DOHH2 (cell line): ENCODE data around the gene ANKMY1.

ENCODE experiments used
- H3F3A ChIP-seq: fragments of 200-600 bp; sonication (generic), shearing (Covaris generic); 2 replicates; pipeline ENCODE4 v1.6.0; 2016; ENCODE audit warnings: antibody characterized with exemption, mild to moderate bottlenecking; ENCODE audit not compliant: control insufficient read depth, insufficient read depth
- H3K27ac ChIP-seq: fragments of 200-600 bp; sonication (generic); 2 replicates; pipeline ENCODE4 v1.5.1; 2014; ENCODE audit warnings: low read depth, mild to moderate bottlenecking, low read length, moderate library complexity
- H3K27me3 ChIP-seq: fragments of 200-600 bp; sonication (generic); 2 replicates; pipeline ENCODE4 v1.6.1; 2014; ENCODE audit warnings: mild to moderate bottlenecking, low read length, mixed read lengths; ENCODE audit not compliant: control insufficient read depth
- H3K36me3 ChIP-seq: fragments of 200-600 bp; sonication (generic); 2 replicates; pipeline ENCODE4 v1.6.1; 2014; ENCODE audit warnings: mild to moderate bottlenecking, low read length, moderate library complexity, mixed read lengths; ENCODE audit not compliant: control insufficient read depth
- H3K4me1 ChIP-seq: fragments of 200-600 bp; sonication (generic); 2 replicates; pipeline ENCODE4 v1.6.1; 2014; ENCODE audit warnings: mild to moderate bottlenecking, low read length, mixed read lengths; ENCODE audit not compliant: control insufficient read depth
- H3K4me2 ChIP-seq: fragments of 200-600 bp; sonication (generic); 2 replicates; pipeline ENCODE4 v1.6.0; 2014; ENCODE audit warnings: mild to moderate bottlenecking, low read length, moderate library complexity
- H3K4me3 ChIP-seq: fragments of 200-600 bp; sonication (generic); 2 replicates; pipeline ENCODE4 v1.5.1; 2014; ENCODE audit warnings: mild to moderate bottlenecking, low read length, mixed read lengths
- H3K79me2 ChIP-seq: fragments of 200-600 bp; sonication (generic); 2 replicates; pipeline ENCODE4 v1.6.1; 2014; ENCODE audit warnings: mild to moderate bottlenecking, low read length, mixed read lengths; ENCODE audit not compliant: control insufficient read depth
- H3K9me2 ChIP-seq: fragments of 200-600 bp; sonication (generic); replicated peaks from 2 replicates; pipeline ENCODE4 v1.6.1; 2014; ENCODE audit warnings: mild to moderate bottlenecking, low read length, mixed read lengths; ENCODE audit not compliant: control insufficient read depth
- H3K9me3 ChIP-seq: fragments of 200-600 bp; sonication (generic); 2 replicates; pipeline ENCODE4 v1.6.1; 2014; ENCODE audit warnings: antibody characterized with exemption, low read length, mixed read lengths; ENCODE audit not compliant: control insufficient read depth, insufficient read depth
- H4K20me1 ChIP-seq: fragments of 200-600 bp; sonication (generic); 2 replicates; pipeline ENCODE4 v1.6.0; 2014; ENCODE audit warnings: low read depth, mild to moderate bottlenecking, antibody characterized with exemption, low read length, moderate library complexity; ENCODE audit not compliant: control insufficient read depth, insufficient read depth
- EZH2phosphoT487 ChIP-seq: fragments of 200-600 bp; sonication (generic); IDR thresholded peaks from 2 replicates; pipeline ENCODE4 v1.6.1; 2017; ENCODE audit warnings: borderline replicate concordance, mild to moderate bottlenecking, antibody characterized with exemption, low read length, moderate library complexity, mixed read lengths
- TF ChIP-seq, protein P1 (sequence below): fragments of 200-600 bp; sonication (generic); IDR thresholded peaks from one replicate; pipeline ENCODE4 v1.5.1; 2014; ENCODE audit warnings: antibody characterized with exemption, mild to moderate bottlenecking, low read depth, low read length; ENCODE audit not compliant: poor library complexity, severe bottlenecking

The ANKMY1 gene

DNA sequence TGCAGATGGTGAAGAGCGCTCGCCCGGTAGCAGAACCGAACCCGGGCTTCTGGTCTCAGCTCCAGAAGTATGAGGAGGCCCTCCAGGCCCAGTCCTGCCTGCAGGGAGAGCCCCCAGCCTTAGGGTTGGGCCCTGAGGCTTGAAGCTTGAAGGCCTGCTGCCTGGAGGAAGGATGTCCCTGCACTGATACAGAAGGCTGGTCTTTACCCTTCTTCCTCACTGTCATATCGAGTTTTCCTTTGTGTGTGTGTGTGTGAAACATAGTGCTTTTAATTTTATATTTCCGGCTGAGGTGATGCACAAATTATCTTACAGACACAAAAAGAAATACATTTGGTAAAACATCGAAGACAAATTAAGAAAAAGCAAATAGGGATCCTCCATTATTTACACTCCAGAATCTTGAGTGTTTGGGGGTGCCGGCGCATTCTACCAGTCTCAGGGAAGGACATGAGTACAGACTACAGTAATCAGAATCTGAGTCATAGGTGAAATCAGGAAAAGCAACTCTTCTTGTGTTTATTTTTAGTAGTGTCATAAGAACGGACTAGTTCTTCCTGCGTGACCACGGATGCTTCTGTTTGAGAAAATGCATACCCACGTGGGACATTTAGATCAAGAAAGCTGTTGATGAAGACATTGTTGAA is 3.7 kb upstream of the ANKMY1 start:
- H3K79me2 ChIP-seq: peaks cover 90% of the 10 kb centered on the region
- peak overlapping the region; percentile 88 for H3K27ac ChIP-seq
- H3K4me1 ChIP-seq: peaks cover 66% of the 10 kb centered on the region
- H3K27me3 ChIP-seq: no peaks in the 10 kb centered on the region
- peaks cover 20% of the 10 kb centered on the region for H3F3A ChIP-seq
- no peaks in the 10 kb centered on the region for H3K9me3 ChIP-seq
- no peaks in the 10 kb centered on the region for H4K20me1 ChIP-seq
- no peaks in the 10 kb centered on the region for H3K9me2 ChIP-seq
- H3K36me3 ChIP-seq: peaks cover 73% of the 10 kb centered on the region
- TF ChIP-seq EZH2phosphoT487: no peak
- TF ChIP-seq, protein P1, sequence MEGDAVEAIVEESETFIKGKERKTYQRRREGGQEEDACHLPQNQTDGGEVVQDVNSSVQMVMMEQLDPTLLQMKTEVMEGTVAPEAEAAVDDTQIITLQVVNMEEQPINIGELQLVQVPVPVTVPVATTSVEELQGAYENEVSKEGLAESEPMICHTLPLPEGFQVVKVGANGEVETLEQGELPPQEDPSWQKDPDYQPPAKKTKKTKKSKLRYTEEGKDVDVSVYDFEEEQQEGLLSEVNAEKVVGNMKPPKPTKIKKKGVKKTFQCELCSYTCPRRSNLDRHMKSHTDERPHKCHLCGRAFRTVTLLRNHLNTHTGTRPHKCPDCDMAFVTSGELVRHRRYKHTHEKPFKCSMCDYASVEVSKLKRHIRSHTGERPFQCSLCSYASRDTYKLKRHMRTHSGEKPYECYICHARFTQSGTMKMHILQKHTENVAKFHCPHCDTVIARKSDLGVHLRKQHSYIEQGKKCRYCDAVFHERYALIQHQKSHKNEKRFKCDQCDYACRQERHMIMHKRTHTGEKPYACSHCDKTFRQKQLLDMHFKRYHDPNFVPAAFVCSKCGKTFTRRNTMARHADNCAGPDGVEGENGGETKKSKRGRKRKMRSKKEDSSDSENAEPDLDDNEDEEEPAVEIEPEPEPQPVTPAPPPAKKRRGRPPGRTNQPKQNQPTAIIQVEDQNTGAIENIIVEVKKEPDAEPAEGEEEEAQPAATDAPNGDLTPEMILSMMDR: peak; percentile 4
- H3K4me3 ChIP-seq: peak overlapping the region; percentile 93
- H3K4me2 ChIP-seq: peak overlapping the region; percentile 71

DNA sequence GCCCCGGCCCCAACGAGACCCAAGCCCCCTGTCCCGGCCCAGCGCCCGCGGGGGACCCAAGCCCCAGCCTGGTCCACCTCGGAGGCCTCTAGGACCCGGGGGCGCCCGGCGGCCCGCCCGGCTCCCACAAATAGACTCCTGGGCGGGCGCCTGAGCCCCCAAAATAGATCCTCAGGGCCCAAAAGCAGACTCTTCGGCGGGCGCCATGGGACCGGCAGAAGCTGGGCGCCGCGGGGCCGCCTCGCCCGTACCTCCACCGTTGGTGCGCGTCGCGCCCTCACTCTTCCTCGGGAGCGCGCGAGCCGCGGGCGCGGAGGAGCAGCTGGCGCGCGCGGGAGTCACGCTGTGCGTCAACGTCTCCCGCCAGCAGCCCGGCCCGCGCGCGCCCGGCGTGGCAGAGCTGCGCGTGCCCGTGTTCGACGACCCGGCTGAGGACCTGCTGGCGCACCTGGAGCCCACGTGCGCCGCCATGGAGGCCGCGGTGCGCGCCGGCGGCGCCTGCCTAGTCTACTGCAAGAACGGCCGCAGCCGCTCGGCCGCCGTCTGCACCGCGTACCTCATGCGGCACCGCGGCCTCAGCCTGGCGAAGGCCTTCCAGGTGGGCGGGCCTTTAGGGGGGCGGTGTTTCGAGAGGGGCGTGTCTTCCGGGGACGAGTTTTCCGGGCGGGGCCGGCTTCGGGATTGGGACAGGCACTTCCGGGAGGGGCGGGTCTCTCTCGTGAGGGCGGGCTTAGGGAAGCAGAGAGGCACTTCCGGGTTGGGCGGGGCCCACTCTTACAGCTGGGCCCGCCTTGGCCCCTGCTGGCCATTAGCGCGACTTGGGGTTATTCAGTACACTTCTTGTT is 2.9 kb upstream of the ANKMY1 start:
- peaks cover 60% of the 10 kb centered on the region for H3K4me1 ChIP-seq
- peaks cover 16% of the 10 kb centered on the region for H3F3A ChIP-seq
- no peak for TF ChIP-seq EZH2phosphoT487
- TF ChIP-seq, protein P1: peak; percentile 14
- H3K36me3 ChIP-seq: peaks cover 79% of the 10 kb centered on the region
- no peaks in the 10 kb centered on the region for H4K20me1 ChIP-seq
- H3K4me2 ChIP-seq: peak overlapping the region; percentile 71
- H3K79me2 ChIP-seq: peaks cover 94% of the 10 kb centered on the region
- no peaks in the 10 kb centered on the region for H3K27me3 ChIP-seq
- H3K9me3 ChIP-seq: no peaks in the 10 kb centered on the region
- H3K9me2 ChIP-seq: no peaks in the 10 kb centered on the region
- peak overlapping the region; percentile 88 for H3K27ac ChIP-seq
- H3K4me3 ChIP-seq: peak overlapping the region; percentile 93

DNA sequence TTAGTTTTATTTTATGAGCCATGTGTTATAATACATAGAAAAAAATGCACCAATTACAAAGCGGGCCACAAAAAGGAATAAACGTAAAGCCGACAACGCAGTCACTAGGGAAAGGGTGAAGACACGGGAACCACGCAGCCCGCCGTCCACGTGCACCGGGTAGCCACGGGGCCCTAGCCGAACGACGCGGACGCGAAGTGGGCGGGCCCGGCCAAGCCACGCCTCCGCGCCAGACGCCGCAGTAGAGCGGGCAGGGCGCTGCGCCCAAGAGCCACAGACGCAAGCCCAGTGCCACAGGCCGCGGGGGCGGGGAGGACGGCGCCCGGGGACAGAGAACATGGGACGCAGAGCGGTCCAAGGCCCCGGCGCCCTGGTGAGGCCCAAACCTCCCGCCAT is 2.3 kb upstream of the ANKMY1 start, which contains the start of gene DUSP28:
TSS of gene DUSP28 (plus strand) at position 274 of the 396 bp plus-strand sequence. CDS start 328 bp downstream, outside the sequence.
- Histone ChIP-seq H3K4me2 (peak within 1 kb of the TSS; percentile 71), H3K9me2 (no peaks in the 10 kb centered on the region), H4K20me1 (no peaks in the 10 kb centered on the region), H3K4me1 (peaks cover 54% of the 10 kb centered on the region), H3K36me3 (peaks cover 79% of the 10 kb centered on the region), H3K27me3 (no peaks in the 10 kb centered on the region), H3K9me3 (no peaks in the 10 kb centered on the region), H3K27ac (peak within 1 kb of the TSS; percentile 88), H3K4me3 (peak within 1 kb of the TSS; percentile 93), H3K79me2 (peaks cover 94% of the 10 kb centered on the region), H3F3A (peaks cover 16% of the 10 kb centered on the region)
- TF ChIP-seq EZH2phosphoT487: no peak
- TF ChIP-seq, protein P1: no peak
